K562 treated with DMSO at 1 percent for 12 hours (cell line): ENCODE results near the gene GUCA1A. TPM values are rescaled to one million over a fixed set of nuclear protein-coding genes. Genes with fewer than 3 reads are reported as not detected.

Experiments
- total RNA-seq: library from RNA; unstranded; fragments of 300-600 nt; gene quantifications from 2 replicates; pipeline ENCODE4 v1.2.3, GENCODE V29; 2022; ENCODE audit not compliant: insufficient read depth

The GUCA1A gene
- not detected in 2 replicates for total RNA-seq

DNA sequence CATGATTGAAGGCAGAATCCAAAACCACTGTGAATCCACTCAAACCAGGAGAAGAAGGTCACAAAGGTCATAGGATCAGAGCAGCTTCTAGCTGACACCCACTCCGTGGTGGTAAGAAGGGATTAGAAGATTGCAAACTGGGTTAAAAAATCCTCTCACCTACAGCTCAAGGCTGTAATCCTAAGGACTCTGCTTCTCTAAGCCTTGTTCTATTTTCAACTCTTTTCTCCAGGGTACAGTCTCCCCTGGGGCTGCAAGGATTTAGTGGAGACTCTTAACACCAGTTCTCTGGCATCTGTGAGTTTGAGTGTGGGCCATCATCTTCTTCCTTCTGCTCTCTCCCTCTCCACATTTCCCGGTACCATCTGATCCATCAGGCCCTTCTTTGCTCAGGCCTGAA, at the start of gene GUCA1A:
Gene GUCA1A (plus strand): TSS at position 264 of the 400 bp plus-strand sequence. CDS start 250 bp downstream, outside the sequence.

DNA sequence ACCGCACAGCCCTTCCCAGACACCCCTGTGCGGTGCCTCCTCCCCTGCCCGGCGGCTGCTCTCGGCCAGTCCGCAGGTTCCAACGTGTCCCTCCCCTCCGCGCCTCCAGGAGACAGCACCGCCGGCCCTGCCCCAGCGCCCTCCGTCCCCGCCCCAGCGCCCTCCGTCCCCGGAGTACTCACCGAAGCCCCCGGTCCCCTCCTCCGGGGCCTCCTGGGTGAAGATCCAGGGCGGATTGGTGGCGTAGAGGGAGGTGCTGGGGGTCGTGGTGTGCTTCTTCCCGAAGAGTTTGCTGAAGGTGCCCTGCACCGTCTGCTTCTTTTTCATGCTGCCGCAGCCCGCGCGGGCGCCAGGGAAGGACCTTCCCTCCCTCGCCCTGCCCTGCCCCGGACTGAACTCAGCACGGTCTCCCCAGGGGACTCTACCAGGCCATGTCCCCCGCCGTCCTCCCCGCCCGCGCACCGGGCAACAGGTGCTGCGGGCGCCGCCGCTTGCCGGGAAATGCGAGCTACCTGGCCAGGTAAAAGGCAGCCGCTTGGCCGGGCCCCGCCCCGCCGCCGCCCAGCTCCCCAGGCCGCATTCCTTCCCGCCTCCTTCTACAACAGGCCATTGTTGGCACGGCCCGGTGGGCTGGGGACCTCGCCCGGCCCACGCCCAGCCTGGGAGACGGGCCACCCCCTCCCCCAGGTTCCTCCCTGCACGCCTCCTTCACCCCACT, 30.9 kb upstream of the GUCA1A start, which contains the start of gene C6orf132:
Gene C6orf132 (minus strand): TSS at position 503 of the 718 bp plus-strand sequence. CDS start 176 bp downstream, at position 327.

DNA sequence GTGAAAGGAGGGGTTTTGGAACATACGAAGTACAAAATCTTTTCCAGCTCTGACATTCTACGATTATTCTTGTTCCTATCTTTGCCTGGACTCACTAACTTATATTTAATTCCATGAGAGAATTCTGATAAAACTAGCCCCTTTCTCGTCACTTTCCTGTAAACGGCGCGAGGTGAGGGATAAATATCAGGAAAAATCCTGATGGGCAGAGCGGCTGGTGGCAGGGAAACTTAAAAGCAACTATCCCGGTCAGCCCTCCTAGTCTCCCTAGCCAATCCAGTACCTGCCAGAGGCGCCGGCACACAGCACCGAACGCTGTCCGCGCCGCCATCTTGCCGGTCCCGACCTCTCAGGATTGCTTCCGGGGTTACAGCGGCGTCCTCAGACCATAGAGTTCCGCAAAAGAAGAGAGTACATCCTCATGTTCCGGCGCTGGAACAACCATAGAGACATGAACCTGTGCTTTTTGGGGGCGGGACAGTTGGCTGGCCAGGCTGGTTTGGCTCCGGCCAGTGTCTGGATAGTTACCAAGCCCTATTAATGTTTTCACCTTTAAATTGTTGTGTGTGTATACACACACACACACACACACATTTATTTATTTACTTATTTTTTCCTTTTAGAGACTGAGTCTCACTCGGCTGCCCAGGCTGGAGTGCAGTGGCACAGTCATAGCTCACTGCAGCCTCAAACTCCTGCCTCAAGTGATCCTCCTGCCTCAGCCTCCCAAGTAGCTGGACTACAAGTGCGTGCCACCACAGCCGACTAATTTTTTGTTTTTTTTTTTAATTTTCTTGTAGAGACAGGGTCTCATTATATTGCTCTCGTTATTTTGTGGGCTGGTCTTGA, 44.6 kb downstream of the GUCA1A start, which contains the start of gene MRPS10:
Gene MRPS10 (minus strand): TSS at position 343 of the 849 bp plus-strand sequence. CDS start 12 bp downstream, at position 331.

Other genes with a start within 250 kb of the GUCA1A start
- 237 and 263 TPM in 2 replicates for gene CCND3, start 231.6 kb upstream of the GUCA1A start, total RNA-seq
- 12.3 and 31.6 TPM in 2 replicates for gene TAF8, start 122.8 kb upstream of the GUCA1A start, total RNA-seq
- gene C6orf132, start 30.7 kb upstream of the GUCA1A start, total RNA-seq, result 0.27 TPM in 1 of 2 replicates, not detected in the other
- gene GUCA1B, start 21.6 kb downstream of the GUCA1A start, total RNA-seq, result 0.92 and 2.7 TPM in 2 replicates
- 26.3 and 52.0 TPM in 2 replicates for gene MRPS10, start 44.5 kb downstream of the GUCA1A start, total RNA-seq